IMR-90 (cell line): Measurements from ENCODE around the gene EIF4E1B. TPM values are rescaled to one million over a fixed set of nuclear protein-coding genes. Genes with fewer than 3 reads are reported as not detected.

Experiments used
- ATAC-seq: fragments of 200-7000 bp; cut with Tn5 transposase; 2 replicates; pipeline ENCODE4 v1.9.1; 2020; ENCODE audit warnings: low read depth, mild to moderate bottlenecking, moderate library complexity
- BruUV-seq: library from RNA; stranded (reverse); fragments of 400-500 nt; replicated peaks from 2 replicates; lab custom pipeline; 2021; lab: Mats Ljungman, UMichigan
- CTCF ChIA-PET: fragments of 300-600 bp; formaldehyde crosslinking; extraction: SDS; loops from one replicate; lab custom pipeline; 2021; ENCODE audit warnings: antibody characterized with exemption; lab: Yijun Ruan, JAX
- POLR2A ChIA-PET: fragments of 300-600 bp; sonication (Branson Sonifier 250); formaldehyde crosslinking; loops from one replicate; lab custom pipeline; 2022; ENCODE audit warnings: antibody characterized with exemption; ENCODE audit not compliant: unreplicated experiment; lab: Charles Lee
- DNase-seq: peaks from one replicate; pipeline ENCODE4 v3.0.0; 2013
- H2AFZ ChIP-seq: replicated peaks from 2 replicates; pipeline ENCODE3; 2013; ENCODE audit warnings: low read length, mild to moderate bottlenecking; ENCODE audit not compliant: poor library complexity
- H2AK5ac ChIP-seq: 2 replicates; pipeline ENCODE4 v1.6.1; 2013; ENCODE audit warnings: low read depth, low read length, inconsistent platforms
- H2AK9ac ChIP-seq: replicated peaks from 2 replicates; pipeline ENCODE3; 2013; ENCODE audit warnings: mild to moderate bottlenecking, low read depth, low read length, moderate library complexity; ENCODE audit not compliant: poor library complexity
- H2BK120ac ChIP-seq: 2 replicates; pipeline ENCODE4 v1.6.1; 2013; ENCODE audit warnings: low read depth, low read length, inconsistent platforms
- H2BK15ac ChIP-seq: 3 replicates; pipeline ENCODE4 v1.6.1; 2013; ENCODE audit warnings: low read depth, low read length, inconsistent platforms
- H2BK20ac ChIP-seq: 2 replicates; pipeline ENCODE4 v1.6.1; 2013; ENCODE audit warnings: low read depth, mild to moderate bottlenecking, inconsistent platforms, low read length, moderate library complexity
- H2BK5ac ChIP-seq: 2 replicates; pipeline ENCODE4 v1.6.1; 2013; ENCODE audit warnings: mild to moderate bottlenecking, low read depth, low read length, inconsistent platforms; ENCODE audit not compliant: poor library complexity, severe bottlenecking
- H3K14ac ChIP-seq: replicated peaks from 2 replicates; pipeline ENCODE4 v1.6.1; 2013; ENCODE audit warnings: low read depth, low read length, inconsistent platforms
- H3K18ac ChIP-seq: 2 replicates; pipeline ENCODE4 v1.6.1; 2013; ENCODE audit warnings: low read depth, low read length, control low read depth
- H3K23ac ChIP-seq: 2 replicates; pipeline ENCODE4 v1.6.1; 2013; ENCODE audit warnings: low read depth, low read length, inconsistent platforms
- H3K27ac ChIP-seq: 2 replicates; pipeline ENCODE4 v1.5.1; 2013; ENCODE audit warnings: mild to moderate bottlenecking, control low read depth, low read length; ENCODE audit not compliant: insufficient read depth
- H3K27me3 ChIP-seq: 2 replicates; pipeline ENCODE4 v1.6.1; 2013; ENCODE audit warnings: low read length; ENCODE audit not compliant: control insufficient read depth, insufficient read depth
- H3K36me3 ChIP-seq: 2 replicates; pipeline ENCODE4 v1.6.1; 2013; ENCODE audit warnings: low read length, mixed read lengths; ENCODE audit not compliant: control insufficient read depth, insufficient read depth
- H3K4ac ChIP-seq: 2 replicates; pipeline ENCODE4 v1.6.1; 2013; ENCODE audit warnings: low read depth, low read length, inconsistent platforms
- H3K4me1 ChIP-seq: 2 replicates; pipeline ENCODE4 v1.6.1; 2013; ENCODE audit warnings: low read length, mixed read lengths; ENCODE audit not compliant: control insufficient read depth, insufficient read depth
- H3K4me2 ChIP-seq: 2 replicates; pipeline ENCODE4 v1.6.1; 2013; ENCODE audit warnings: low read depth, mild to moderate bottlenecking, control low read depth, low read length, moderate library complexity
- H3K4me3 ChIP-seq: 2 replicates; pipeline ENCODE4 v1.5.1; 2013; ENCODE audit warnings: low read depth, mild to moderate bottlenecking, control low read depth, low read length, moderate library complexity; ENCODE audit not compliant: insufficient read depth
- H3K56ac ChIP-seq: 2 replicates; pipeline ENCODE4 v1.6.1; 2013; ENCODE audit warnings: low read length, inconsistent platforms; ENCODE audit not compliant: insufficient read depth; ENCODE audit errors: extremely low read depth
- H3K79me1 ChIP-seq, 2 experiments: 2 replicates each; pipeline ENCODE4 v1.6.1; 2013; ENCODE audit warnings: low read length in 2 of 2, inconsistent platforms in 1 of 2, low read depth in 1 of 2
- H3K9ac ChIP-seq: 2 replicates; pipeline ENCODE4 v1.6.1; 2013; ENCODE audit warnings: low read depth, low read length, control low read depth
- H3K9me1 ChIP-seq: 2 replicates; pipeline ENCODE4 v1.6.1; 2013; ENCODE audit warnings: low read length, inconsistent platforms; ENCODE audit not compliant: insufficient read depth
- H3K9me3 ChIP-seq: 2 replicates; pipeline ENCODE4 v1.6.1; 2013; ENCODE audit warnings: low read length; ENCODE audit not compliant: control insufficient read depth, insufficient read depth
- H4K20me1 ChIP-seq: 2 replicates; pipeline ENCODE4 v1.6.1; 2013; ENCODE audit warnings: low read length, inconsistent platforms; ENCODE audit not compliant: insufficient read depth
- H4K5ac ChIP-seq: 2 replicates; pipeline ENCODE4 v1.6.1; 2013; ENCODE audit warnings: mild to moderate bottlenecking, low read depth, low read length, control low read depth
- H4K8ac ChIP-seq, 2 experiments: 2 replicates each; pipeline ENCODE4 v1.6.1; 2013; ENCODE audit warnings: low read depth in 2 of 2, low read length in 2 of 2, control low read depth in 1 of 2, inconsistent platforms in 1 of 2
- H4K91ac ChIP-seq: 2 replicates; pipeline ENCODE4 v1.6.1; 2013; ENCODE audit warnings: low read depth, low read length, inconsistent platforms; ENCODE audit not compliant: insufficient read depth
- BHLHE40 ChIP-seq: fragments of 150-350 bp; IDR thresholded peaks from 2 replicates; pipeline ENCODE4 v1.6.1; 2016; ENCODE audit warnings: mild to moderate bottlenecking, low read depth, low read length
- CEBPB ChIP-seq: IDR thresholded peaks from 2 replicates; pipeline ENCODE4 v1.6.1; 2012; ENCODE audit warnings: low read depth, low read length, improper control_type of control experiment
- CHD1 ChIP-seq: IDR thresholded peaks from 2 replicates; pipeline ENCODE4 v1.6.1; 2012; ENCODE audit warnings: low read depth, low read length, improper control_type of control experiment
- FOS ChIP-seq: fragments of 150-350 bp; IDR thresholded peaks from 2 replicates; pipeline ENCODE4 v1.6.1; 2016; ENCODE audit warnings: low read depth, low read length
- MAFK ChIP-seq: IDR thresholded peaks from 2 replicates; pipeline ENCODE4 v1.6.1; 2012; ENCODE audit warnings: low read depth, low read length, improper control_type of control experiment
- MAZ ChIP-seq: IDR thresholded peaks from 2 replicates; pipeline ENCODE4 v1.6.1; 2012; ENCODE audit warnings: low read depth, mild to moderate bottlenecking, low read length, improper control_type of control experiment, moderate library complexity, borderline replicate concordance
- MXI1 ChIP-seq: IDR thresholded peaks from 2 replicates; pipeline ENCODE4 v1.6.1; 2012; ENCODE audit warnings: low read depth, mild to moderate bottlenecking, low read length, moderate library complexity, borderline replicate concordance
- NFE2L2 ChIP-seq: fragments of 150-350 bp; IDR thresholded peaks from 2 replicates; pipeline ENCODE4 v1.6.1; 2016; ENCODE audit warnings: low read depth, mild to moderate bottlenecking, low read length
- POLR2A ChIP-seq: IDR thresholded peaks from 2 replicates; pipeline ENCODE4 v1.6.1; 2012; ENCODE audit warnings: mild to moderate bottlenecking, low read depth, low read length
- RAD21 ChIP-seq: IDR thresholded peaks from 2 replicates; pipeline ENCODE4 v1.6.1; 2012; ENCODE audit warnings: low read length, improper control_type of control experiment
- RCOR1 ChIP-seq: IDR thresholded peaks from 2 replicates; pipeline ENCODE4 v1.6.1; 2012; ENCODE audit warnings: mild to moderate bottlenecking, low read length, improper control_type of control experiment; ENCODE audit not compliant: insufficient replicate concordance
- RFX5 ChIP-seq: IDR thresholded peaks from 2 replicates; pipeline ENCODE4 v1.8.0; 2012; ENCODE audit warnings: low read depth, mild to moderate bottlenecking, low read length, moderate library complexity
- SMC3 ChIP-seq: fragments of 150-350 bp; IDR thresholded peaks from 2 replicates; pipeline ENCODE4 v1.6.1; 2016; ENCODE audit warnings: low read depth, mild to moderate bottlenecking, antibody characterized with exemption, low read length, moderate library complexity
- WGBS, 2 experiments: methylation state at CpG; one replicate each; pipeline versions ENCODE4 v1.1.5 to v1.1.7; 2013; ENCODE audit warnings: missing lambda C conversion rate in 2 of 2; ENCODE audit not compliant: insufficient read length in 1 of 2; ENCODE audit errors: extremely low coverage in 2 of 2; 5-methylcytosine and 5-hydroxymethylcytosine counted together
- dilution Hi-C: fragments of 300-500 bp; cut with HindIII; formaldehyde crosslinking; loops from one replicate; pipeline ENCODE4 v1.14.3; 2018; ENCODE audit warnings: low sequenced_read_pairs; ENCODE audit not compliant: unreplicated experiment
- in situ Hi-C: fragments of 300-500 bp; cut with MboI; formaldehyde crosslinking; loops from 3 replicates; pipeline ENCODE4 v1.14.3; 2019; ENCODE audit warnings: low sequenced_read_pairs, inconsistent platforms, mixed read lengths
- intact Hi-C: fragments of 100-400 bp; cut with micrococcal nuclease; formaldehyde crosslinking; loops from 2 replicates; pipeline ENCODE4 v1.10.0; 2022
- polyA plus RNA-seq, 3 experiments: library from polyadenylated mRNA; depleted of rRNA; stranded (reverse); fragments of >200 nt; gene quantifications; 2 replicates each; pipeline ENCODE4 v1.2.3, GENCODE V29; 2012; ENCODE audit warnings: low replicate concordance in 1 of 3
- total RNA-seq: library from RNA; depleted of rRNA; stranded (reverse); fragments of >200 nt; gene quantifications from 2 replicates; pipeline ENCODE4 v1.2.3, GENCODE V29; 2012
- TF ChIP-seq, protein P1 (sequence below): conservative IDR thresholded peaks from 2 replicates; pipeline ENCODE4 v1.5.1; 2012; ENCODE audit warnings: mild to moderate bottlenecking, low read depth, low read length, improper control_type of control experiment
- TF ChIP-seq, protein P2 (sequence below): fragments of 150-350 bp; IDR thresholded peaks from 2 replicates; pipeline ENCODE4 v1.6.1; 2017; ENCODE audit warnings: mild to moderate bottlenecking, antibody characterized with exemption, low read length, low read depth
- TF ChIP-seq, protein P3 (sequence below): fragments of 150-350 bp; IDR thresholded peaks from 2 replicates; pipeline ENCODE4 v1.6.1; 2016; ENCODE audit warnings: low read depth, mild to moderate bottlenecking, low read length, moderate library complexity, borderline replicate concordance

Gene EIF4E1B
- total and polyA plus RNA-seq, 2 of the 4 experiments (the other 2 are of a cell fraction), result not detected

DNA sequence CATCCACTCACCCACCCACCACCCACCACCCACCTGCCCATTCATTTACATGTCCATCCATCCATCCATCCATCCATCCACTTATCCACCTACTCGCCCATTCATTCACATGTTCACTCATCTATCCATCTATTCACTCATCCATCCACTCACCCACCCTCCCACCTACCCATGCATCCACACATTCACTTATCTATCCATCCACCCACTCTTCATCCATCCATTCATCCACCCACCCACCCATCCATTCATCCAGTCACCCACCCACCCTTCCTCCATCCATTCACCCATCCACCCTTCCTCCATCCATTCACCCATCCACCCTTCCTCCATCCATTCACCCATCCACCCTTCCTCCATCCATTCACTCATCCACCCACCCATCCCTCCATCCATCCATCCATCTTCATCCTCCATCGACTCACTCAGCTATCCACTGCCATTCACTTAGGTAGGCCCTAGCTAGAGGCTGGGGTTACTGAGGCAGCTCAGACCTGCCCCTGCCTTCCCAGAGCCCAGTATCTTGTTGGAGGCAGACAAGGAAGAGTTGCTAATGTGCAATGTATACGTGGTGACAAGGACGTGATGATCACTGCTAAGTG is 29.5 kb downstream of the EIF4E1B start:
- Histone ChIP-seq H3K27me3 (peaks cover 11% of the 10 kb centered on the region), H3K36me3 (peaks cover 4% of the 10 kb centered on the region; the same call in 1 of the 2 replicates), H4K91ac (no peak overlapping the region), H3K4me3 (no peak overlapping the region), H3K23ac (no peak overlapping the region), H4K8ac (no peak overlapping the region), H4K5ac (no peak overlapping the region), H2BK120ac (no peak overlapping the region), H2BK5ac (no peak overlapping the region), H2AK9ac (peak overlapping the region; percentile 34), H3K4me1 (no peaks in the 10 kb centered on the region), H3K56ac (no peak overlapping the region), H3K9ac (no peak overlapping the region), H3K4ac (no peak overlapping the region), H2AFZ (no peak overlapping the region), H2AK5ac (no peak overlapping the region), H3K9me1 (peaks cover 3% of the 10 kb centered on the region; the same call in 1 of the 2 replicates), H3K79me1 (no peaks in the 10 kb centered on the region), H3K9me3 (no peaks in the 10 kb centered on the region), H3K14ac (no peak overlapping the region), H2BK15ac (no peak overlapping the region), H4K20me1 (peaks cover 7% of the 10 kb centered on the region), H2BK20ac (no peak overlapping the region), H3K4me2 (no peak overlapping the region), H3K18ac (no peak overlapping the region), H3K27ac (no peak overlapping the region)
- no peak for TF ChIP-seq MXI1
- TF ChIP-seq, protein P1, sequence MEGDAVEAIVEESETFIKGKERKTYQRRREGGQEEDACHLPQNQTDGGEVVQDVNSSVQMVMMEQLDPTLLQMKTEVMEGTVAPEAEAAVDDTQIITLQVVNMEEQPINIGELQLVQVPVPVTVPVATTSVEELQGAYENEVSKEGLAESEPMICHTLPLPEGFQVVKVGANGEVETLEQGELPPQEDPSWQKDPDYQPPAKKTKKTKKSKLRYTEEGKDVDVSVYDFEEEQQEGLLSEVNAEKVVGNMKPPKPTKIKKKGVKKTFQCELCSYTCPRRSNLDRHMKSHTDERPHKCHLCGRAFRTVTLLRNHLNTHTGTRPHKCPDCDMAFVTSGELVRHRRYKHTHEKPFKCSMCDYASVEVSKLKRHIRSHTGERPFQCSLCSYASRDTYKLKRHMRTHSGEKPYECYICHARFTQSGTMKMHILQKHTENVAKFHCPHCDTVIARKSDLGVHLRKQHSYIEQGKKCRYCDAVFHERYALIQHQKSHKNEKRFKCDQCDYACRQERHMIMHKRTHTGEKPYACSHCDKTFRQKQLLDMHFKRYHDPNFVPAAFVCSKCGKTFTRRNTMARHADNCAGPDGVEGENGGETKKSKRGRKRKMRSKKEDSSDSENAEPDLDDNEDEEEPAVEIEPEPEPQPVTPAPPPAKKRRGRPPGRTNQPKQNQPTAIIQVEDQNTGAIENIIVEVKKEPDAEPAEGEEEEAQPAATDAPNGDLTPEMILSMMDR, result no peak
- TF ChIP-seq, protein P2, sequence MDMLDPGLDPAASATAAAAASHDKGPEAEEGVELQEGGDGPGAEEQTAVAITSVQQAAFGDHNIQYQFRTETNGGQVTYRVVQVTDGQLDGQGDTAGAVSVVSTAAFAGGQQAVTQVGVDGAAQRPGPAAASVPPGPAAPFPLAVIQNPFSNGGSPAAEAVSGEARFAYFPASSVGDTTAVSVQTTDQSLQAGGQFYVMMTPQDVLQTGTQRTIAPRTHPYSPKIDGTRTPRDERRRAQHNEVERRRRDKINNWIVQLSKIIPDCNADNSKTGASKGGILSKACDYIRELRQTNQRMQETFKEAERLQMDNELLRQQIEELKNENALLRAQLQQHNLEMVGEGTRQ, result no peak
- TF ChIP-seq SMC3, result no peak
- TF ChIP-seq MAFK, result no peak
- TF ChIP-seq NFE2L2, result no peak
- TF ChIP-seq RFX5, result no peak
- TF ChIP-seq, protein P3, sequence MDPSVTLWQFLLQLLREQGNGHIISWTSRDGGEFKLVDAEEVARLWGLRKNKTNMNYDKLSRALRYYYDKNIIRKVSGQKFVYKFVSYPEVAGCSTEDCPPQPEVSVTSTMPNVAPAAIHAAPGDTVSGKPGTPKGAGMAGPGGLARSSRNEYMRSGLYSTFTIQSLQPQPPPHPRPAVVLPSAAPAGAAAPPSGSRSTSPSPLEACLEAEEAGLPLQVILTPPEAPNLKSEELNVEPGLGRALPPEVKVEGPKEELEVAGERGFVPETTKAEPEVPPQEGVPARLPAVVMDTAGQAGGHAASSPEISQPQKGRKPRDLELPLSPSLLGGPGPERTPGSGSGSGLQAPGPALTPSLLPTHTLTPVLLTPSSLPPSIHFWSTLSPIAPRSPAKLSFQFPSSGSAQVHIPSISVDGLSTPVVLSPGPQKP, result no peak
- no peak for TF ChIP-seq CEBPB
- TF ChIP-seq POLR2A, result no peak
- TF ChIP-seq CHD1, result no peak
- TF ChIP-seq RCOR1, result no peak
- no peak for TF ChIP-seq RAD21
- TF ChIP-seq MAZ, result no peak
- no peak for TF ChIP-seq BHLHE40
- no peak for TF ChIP-seq FOS
- in situ Hi-C loops (no loop called here), intact Hi-C loops (loop anchor here (2.0 to 10.0 kb wide), 2 partner anchors 155 to 299 kb away; partner anchors contain the start of gene UNC5A), dilution Hi-C loops (no loop called here)
- POLR2A ChIA-PET, result no interaction called here
- CTCF ChIA-PET, result interaction anchor here (0.6 to 1.4 kb wide), 19 partner anchors 8 to 930 kb away, joined by 3 to 13 read pairs (median 4); partner anchors contain the start of genes EIF4E1B, SNCB and TSPAN17
- DNase-seq, result no peak
- 42% methylated on average over 3 of the region's 4 CpGs; no CpG with 5 or more reads in 1 of the 2 experiments for WGBS, 2 experiments
- BruUV-seq, result no TSS peak
- no peak for ATAC-seq
